Measurements from ENCODE around the gene NPW.

NPW gene

GRCh38 chr16:1991948-1992703 lies 27.5 kb upstream of the NPW start:
- Mint-ChIP-seq H3K9me3 (no peaks in the 10 kb centered on the region), H3K36me3 (ENCODE audit: low read depth) (peaks cover 5% of the 10 kb centered on the region), H3K4me1 (ENCODE audit: low read depth) (peaks cover 26% of the 10 kb centered on the region), H3K27me3 (peaks cover 17% of the 10 kb centered on the region), H3K4me3 (peak overlapping the region; percentile 23), H3K27ac (no peak overlapping the region)

- H3K27me3 Mint-ChIP-seq = peaks cover 16% of the 10 kb centered on the region
- H3K36me3 Mint-ChIP-seq (ENCODE audit: low read depth) = peaks cover 10% of the 10 kb centered on the region
- H3K4me3 Mint-ChIP-seq = no peak overlapping the region
- H3K4me1 Mint-ChIP-seq (ENCODE audit: low read depth) = peaks cover 31% of the 10 kb centered on the region
- no peak overlapping the region for H3K27ac Mint-ChIP-seq
- H3K9me3 Mint-ChIP-seq = no peaks in the 10 kb centered on the region
Measured at GRCh38 chr16:1992704-1993317, 26.8 kb upstream of the NPW start.

- Mint-ChIP-seq H3K4me3 (peak overlapping the region; percentile 35), H3K27ac (no peak overlapping the region), H3K9me3 (no peaks in the 10 kb centered on the region), H3K36me3 (ENCODE audit: low read depth) (peaks cover 17% of the 10 kb centered on the region), H3K27me3 (peaks cover 10% of the 10 kb centered on the region), H3K4me1 (ENCODE audit: low read depth) (peaks cover 31% of the 10 kb centered on the region)
Measured at GRCh38 chr16:1993731-1994131, 25.9 kb upstream of the NPW start.

- Mint-ChIP-seq H3K4me3 (no peak overlapping the region), H3K9me3 (no peaks in the 10 kb centered on the region), H3K4me1 (ENCODE audit: low read depth) (peaks cover 14% of the 10 kb centered on the region), H3K27me3 (no peaks in the 10 kb centered on the region), H3K36me3 (ENCODE audit: low read depth) (peaks cover 25% of the 10 kb centered on the region), H3K27ac (peak overlapping the region; percentile 52)
Measured at GRCh38 chr16:1997494-1998359, 21.9 kb upstream of the NPW start.

- no peaks in the 10 kb centered on the region for H3K9me3 Mint-ChIP-seq
- peaks cover 25% of the 10 kb centered on the region for H3K36me3 Mint-ChIP-seq (ENCODE audit: low read depth)
- H3K27me3 Mint-ChIP-seq = no peaks in the 10 kb centered on the region
- H3K4me1 Mint-ChIP-seq (ENCODE audit: low read depth) = peaks cover 14% of the 10 kb centered on the region
- H3K27ac Mint-ChIP-seq = no peak overlapping the region
- H3K4me3 Mint-ChIP-seq = no peak overlapping the region
Measured at GRCh38 chr16:1998360-1998835, 21.2 kb upstream of the NPW start.

- Mint-ChIP-seq H3K4me3 (no peak overlapping the region), H3K27ac (no peak overlapping the region), H3K4me1 (ENCODE audit: low read depth) (peaks cover 9% of the 10 kb centered on the region), H3K36me3 (ENCODE audit: low read depth) (peaks cover 25% of the 10 kb centered on the region), H3K9me3 (no peaks in the 10 kb centered on the region), H3K27me3 (no peaks in the 10 kb centered on the region)
Measured at GRCh38 chr16:1998852-1999801, 20.5 kb upstream of the NPW start.

- Mint-ChIP-seq H3K27me3 (no peaks in the 10 kb centered on the region), H3K9me3 (no peaks in the 10 kb centered on the region), H3K4me3 (no peak overlapping the region), H3K27ac (no peak overlapping the region), H3K4me1 (ENCODE audit: low read depth) (peaks cover 10% of the 10 kb centered on the region), H3K36me3 (ENCODE audit: low read depth) (peaks cover 25% of the 10 kb centered on the region)
Measured at GRCh38 chr16:1999866-2000514, 19.6 kb upstream of the NPW start.

- no peak overlapping the region for H3K4me3 Mint-ChIP-seq
- H3K9me3 Mint-ChIP-seq = no peaks in the 10 kb centered on the region
- no peaks in the 10 kb centered on the region for H3K27me3 Mint-ChIP-seq
- H3K27ac Mint-ChIP-seq = no peak overlapping the region
- peaks cover 21% of the 10 kb centered on the region for H3K4me1 Mint-ChIP-seq (ENCODE audit: low read depth)
- peaks cover 23% of the 10 kb centered on the region for H3K36me3 Mint-ChIP-seq (ENCODE audit: low read depth)
Measured at GRCh38 chr16:2001035-2001434, 18.6 kb upstream of the NPW start.

- Mint-ChIP-seq H3K27ac (no peak overlapping the region), H3K4me1 (ENCODE audit: low read depth) (peaks cover 23% of the 10 kb centered on the region), H3K9me3 (no peaks in the 10 kb centered on the region), H3K36me3 (ENCODE audit: low read depth) (peaks cover 24% of the 10 kb centered on the region), H3K27me3 (no peaks in the 10 kb centered on the region), H3K4me3 (no peak overlapping the region)
Measured at GRCh38 chr16:2001456-2002355, 17.9 kb upstream of the NPW start.

- Mint-ChIP-seq H3K27ac (no peak overlapping the region), H3K4me3 (no peak overlapping the region), H3K27me3 (no peaks in the 10 kb centered on the region), H3K9me3 (no peaks in the 10 kb centered on the region), H3K4me1 (ENCODE audit: low read depth) (peaks cover 27% of the 10 kb centered on the region), H3K36me3 (ENCODE audit: low read depth) (peaks cover 21% of the 10 kb centered on the region)
Measured at GRCh38 chr16:2002406-2003230, 17.0 kb upstream of the NPW start.

- Mint-ChIP-seq H3K36me3 (ENCODE audit: low read depth) (peaks cover 23% of the 10 kb centered on the region), H3K9me3 (no peaks in the 10 kb centered on the region), H3K27me3 (no peaks in the 10 kb centered on the region), H3K4me3 (no peak overlapping the region), H3K27ac (no peak overlapping the region), H3K4me1 (ENCODE audit: low read depth) (peaks cover 34% of the 10 kb centered on the region)
Measured at GRCh38 chr16:2003231-2003826, 16.3 kb upstream of the NPW start.

All from stimulated activated naive CD8-positive, alpha-beta T cell treated with anti-CD3 and anti-CD28 coated beads, Interleukin-15, Interleukin-2, amounts not matched to agents 100 ng/mL and 50 ng/mL, for 24 hours (primary cell).